Measurements from ENCODE around the gene OVAAL.

The OVAAL gene

GRCh38 chr1:180603223-180603849 is 44.6 kb downstream of the OVAAL start:
- DNase-seq (ENCODE audit: extremely low spot score) = no peak
- ChIA-PET POLR2A (no interaction called here), CTCF (no interaction called here)
- TF ChIP-seq SP1 (IDR thresholded peaks at IDR 0.05) (no peak), HDGF (IDR thresholded peaks at IDR 0.05; ENCODE audit: borderline replicate concordance) (no peak), FOXM1 (IDR thresholded peaks at IDR 0.05; ENCODE audit: borderline replicate concordance) (no peak), TARDBP (IDR thresholded peaks at IDR 0.05) (no peak), LEF1 (IDR thresholded peaks at IDR 0.05; ENCODE audit: borderline replicate concordance) (no peak), ARNT (IDR thresholded peaks at IDR 0.05) (no peak), CTBP1 (IDR thresholded peaks at IDR 0.05; ENCODE audit: borderline replicate concordance) (no peak), ELF4 (IDR thresholded peaks at IDR 0.05) (no peak), L3MBTL2 (conservative IDR thresholded peaks at IDR 0.05) (no peak)
- TF ChIP-seq, protein P1, sequence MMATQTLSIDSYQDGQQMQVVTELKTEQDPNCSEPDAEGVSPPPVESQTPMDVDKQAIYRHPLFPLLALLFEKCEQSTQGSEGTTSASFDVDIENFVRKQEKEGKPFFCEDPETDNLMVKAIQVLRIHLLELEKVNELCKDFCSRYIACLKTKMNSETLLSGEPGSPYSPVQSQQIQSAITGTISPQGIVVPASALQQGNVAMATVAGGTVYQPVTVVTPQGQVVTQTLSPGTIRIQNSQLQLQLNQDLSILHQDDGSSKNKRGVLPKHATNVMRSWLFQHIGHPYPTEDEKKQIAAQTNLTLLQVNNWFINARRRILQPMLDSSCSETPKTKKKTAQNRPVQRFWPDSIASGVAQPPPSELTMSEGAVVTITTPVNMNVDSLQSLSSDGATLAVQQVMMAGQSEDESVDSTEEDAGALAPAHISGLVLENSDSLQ (IDR thresholded peaks at IDR 0.05) = no peak

DNA sequence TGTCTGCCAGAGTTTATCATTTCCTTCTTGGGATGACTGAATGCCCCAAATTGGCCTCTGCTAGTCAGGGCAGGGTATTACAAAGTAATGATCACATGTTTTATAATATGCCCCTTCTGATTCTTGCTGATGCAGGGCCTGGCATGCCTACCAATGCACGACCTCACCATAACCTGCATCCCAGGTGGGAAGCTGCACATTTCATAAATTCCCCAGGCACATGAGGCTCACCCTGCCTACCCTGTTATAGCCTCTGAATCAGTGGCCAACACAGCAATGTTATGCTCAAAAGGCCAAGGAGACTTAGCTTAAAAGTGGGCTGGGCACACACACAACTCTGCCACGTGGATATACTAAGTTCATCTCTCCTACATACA is 45.1 kb downstream of the OVAAL start:
- POLR2A ChIA-PET = no interaction called here
- TF ChIP-seq ARNT (IDR thresholded peaks at IDR 0.05) (no peak), BHLHE40 (IDR thresholded peaks at IDR 0.05; ENCODE audit: borderline replicate concordance) (no peak), FOXM1 (IDR thresholded peaks at IDR 0.05; ENCODE audit: borderline replicate concordance) (no peak), L3MBTL2 (conservative IDR thresholded peaks at IDR 0.05) (no peak), TARDBP (IDR thresholded peaks at IDR 0.05) (no peak), HDGF (IDR thresholded peaks at IDR 0.05; ENCODE audit: borderline replicate concordance) (no peak), NFRKB (IDR thresholded peaks at IDR 0.05) (no peak), ZNF384 (IDR thresholded peaks at IDR 0.05) (no peak), CTBP1 (IDR thresholded peaks at IDR 0.05; ENCODE audit: borderline replicate concordance) (no peak), FOXK2 (IDR thresholded peaks at IDR 0.05) (no peak)
- TF ChIP-seq, protein P1 (IDR thresholded peaks at IDR 0.05) = no peak
- CTCF ChIA-PET = no interaction called here
- DNase-seq (ENCODE audit: extremely low spot score) = no peak

GRCh38 chr1:180606155-180606554 is 47.4 kb downstream of the OVAAL start:
- ChIA-PET POLR2A (no interaction called here), CTCF (no interaction called here)
- TF ChIP-seq, protein P1 (IDR thresholded peaks at IDR 0.05) = no peak
- TF ChIP-seq ELF4 (IDR thresholded peaks at IDR 0.05) (no peak), LEF1 (IDR thresholded peaks at IDR 0.05; ENCODE audit: borderline replicate concordance) (no peak), ZNF384 (IDR thresholded peaks at IDR 0.05) (no peak), FOXA1 (IDR thresholded peaks at IDR 0.05) (no peak), FOXM1 (IDR thresholded peaks at IDR 0.05; ENCODE audit: borderline replicate concordance) (no peak), BHLHE40 (IDR thresholded peaks at IDR 0.05; ENCODE audit: borderline replicate concordance) (no peak), CTBP1 (IDR thresholded peaks at IDR 0.05; ENCODE audit: borderline replicate concordance) (no peak), SUZ12 (IDR thresholded peaks at IDR 0.05) (no peak), L3MBTL2 (conservative IDR thresholded peaks at IDR 0.05) (no peak), ARNT (IDR thresholded peaks at IDR 0.05) (no peak), SP1 (IDR thresholded peaks at IDR 0.05) (no peak), FOXK2 (IDR thresholded peaks at IDR 0.05) (no peak), TARDBP (IDR thresholded peaks at IDR 0.05) (no peak)
- no peak for DNase-seq (ENCODE audit: extremely low spot score)

- no peak for TF ChIP-seq FOXM1 (IDR thresholded peaks at IDR 0.05; ENCODE audit: borderline replicate concordance)
- TF ChIP-seq, protein P1 (IDR thresholded peaks at IDR 0.05) = no peak
- ChIA-PET CTCF (interaction anchor here (0.6 to 0.9 kb wide), 2 partner anchors 10 to 22 kb away, joined by 3 to 5 read pairs; partner anchors contain the start of gene XPR1), POLR2A (interaction anchor here (1.4 to 1.7 kb wide), 2 partner anchors 11 to 21 kb away, joined by 3 to 9 read pairs; partner anchors contain the start of gene XPR1)
- DNase-seq (ENCODE audit: extremely low spot score) = no peak
Measured at GRCh38 chr1:180609643-180610555, 51.1 kb downstream of the OVAAL start.

- no peak for TF ChIP-seq SP1 (IDR thresholded peaks at IDR 0.05)
- TF ChIP-seq, protein P1 (IDR thresholded peaks at IDR 0.05) = no peak
- no peak for TF ChIP-seq FOXM1 (IDR thresholded peaks at IDR 0.05; ENCODE audit: borderline replicate concordance)
- no peak for TF ChIP-seq HDGF (IDR thresholded peaks at IDR 0.05; ENCODE audit: borderline replicate concordance)
- TF ChIP-seq CTBP1 (IDR thresholded peaks at IDR 0.05; ENCODE audit: borderline replicate concordance) = no peak
- no peak for TF ChIP-seq BHLHE40 (IDR thresholded peaks at IDR 0.05; ENCODE audit: borderline replicate concordance)
- no peak for TF ChIP-seq FOXA1 (IDR thresholded peaks at IDR 0.05)
- TF ChIP-seq SUZ12 (IDR thresholded peaks at IDR 0.05) = no peak
- TF ChIP-seq TARDBP (IDR thresholded peaks at IDR 0.05) = no peak
- no peak for TF ChIP-seq FOXK2 (IDR thresholded peaks at IDR 0.05)
- no peak for TF ChIP-seq ELF4 (IDR thresholded peaks at IDR 0.05)
- no peak for DNase-seq (ENCODE audit: extremely low spot score)
- CTCF ChIA-PET = no interaction called here
- POLR2A ChIA-PET = interaction anchor here (1.7 kb wide), 1 partner anchor 21 kb away, joined by 9 read pairs; the partner anchor contains the start of gene XPR1
Measured at GRCh38 chr1:180610556-180611015, 51.8 kb downstream of the OVAAL start.
